ENCODE measurements around the gene LRP1.

Gene LRP1

DNA sequence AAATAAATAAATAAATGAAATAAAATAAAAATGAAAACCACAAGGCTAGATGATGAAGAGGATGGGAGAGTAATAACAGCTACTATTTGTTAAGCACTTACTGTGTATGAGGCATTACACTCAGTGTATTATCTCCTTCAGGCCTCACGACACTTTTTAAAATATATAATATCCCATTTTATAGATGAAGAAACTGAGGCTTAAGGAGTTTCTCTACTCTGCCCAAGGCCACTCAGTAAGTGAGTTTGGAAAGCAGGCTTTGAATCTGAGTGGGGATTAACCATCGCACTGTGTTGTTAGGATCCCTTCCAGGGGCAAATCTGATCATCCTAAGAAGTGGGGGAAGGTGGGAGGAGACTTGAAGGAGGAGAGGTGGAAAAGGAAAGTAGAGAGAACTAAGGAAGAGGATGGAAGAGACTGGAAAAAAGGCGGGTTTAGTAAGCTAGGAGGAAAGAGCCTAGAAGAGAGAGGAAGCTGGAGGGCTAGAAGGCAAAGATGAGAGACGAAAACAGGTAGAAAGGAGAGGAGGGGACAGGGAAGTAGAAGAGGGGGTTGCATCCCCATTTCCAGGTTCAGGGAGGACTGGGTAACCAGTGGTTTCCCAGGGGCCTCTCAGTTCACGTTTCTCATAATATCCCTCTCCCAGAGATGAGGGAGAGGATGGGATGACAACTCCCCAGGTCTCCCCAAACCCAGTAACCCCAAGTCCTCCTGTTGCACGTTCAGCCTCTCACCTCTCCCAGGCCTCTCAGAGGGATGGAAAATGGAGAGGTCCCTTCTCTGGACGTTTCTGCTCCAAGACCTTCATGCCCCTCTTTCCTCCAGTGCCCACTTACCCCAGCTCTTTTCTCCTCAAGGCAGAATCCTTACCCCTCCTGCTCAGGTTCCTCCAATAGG is 18.8 kb upstream of the LRP1 start:
- DNase-seq (ENCODE audit: extremely low spot score): no peak
- TF ChIP-seq LEF1 (IDR thresholded peaks at IDR 0.05; ENCODE audit: borderline replicate concordance) (no peak), PKNOX1 (IDR thresholded peaks at IDR 0.05) (no peak), ZNF384 (IDR thresholded peaks at IDR 0.05) (no peak), HDGF (IDR thresholded peaks at IDR 0.05; ENCODE audit: borderline replicate concordance) (no peak), BHLHE40 (IDR thresholded peaks at IDR 0.05; ENCODE audit: borderline replicate concordance) (no peak), L3MBTL2 (conservative IDR thresholded peaks at IDR 0.05) (no peak), TARDBP (IDR thresholded peaks at IDR 0.05) (no peak), ARNT (IDR thresholded peaks at IDR 0.05) (no peak), SP1 (IDR thresholded peaks at IDR 0.05) (no peak), SUZ12 (IDR thresholded peaks at IDR 0.05) (no peak), CTBP1 (IDR thresholded peaks at IDR 0.05; ENCODE audit: borderline replicate concordance) (no peak), NFRKB (IDR thresholded peaks at IDR 0.05) (no peak)
- POLR2A ChIA-PET: interaction anchor here (1.0 kb wide), 1 partner anchor 357 kb away, joined by 3 read pairs; the partner anchor contains the start of gene PRIM1
- CTCF ChIA-PET: interaction anchor here (0.6 to 3.8 kb wide), 3 partner anchors 11 to 107 kb away, joined by 3 to 17 read pairs (median 5); no protein-coding TSS in a partner anchor

- POLR2A ChIA-PET: interaction anchor here (1.0 to 2.6 kb wide), 16 partner anchors 8 to 385 kb away, joined by 3 to 46 read pairs (median 8); partner anchors contain the start of genes LRP1, NAB2, NACA and NEMP1
- peak; percentile 61 for DNase-seq (ENCODE audit: extremely low spot score)
- CTCF ChIA-PET: interaction anchor here (0.6 to 3.8 kb wide), 14 partner anchors 11 to 474 kb away, joined by 3 to 48 read pairs (median 12); partner anchors contain the start of gene NEMP1
- no peak for TF ChIP-seq ARNT (IDR thresholded peaks at IDR 0.05)
- no peak for TF ChIP-seq LEF1 (IDR thresholded peaks at IDR 0.05; ENCODE audit: borderline replicate concordance)
- no peak for TF ChIP-seq TARDBP (IDR thresholded peaks at IDR 0.05)
- peak; percentile 75 for TF ChIP-seq L3MBTL2 (conservative IDR thresholded peaks at IDR 0.05)
Observed at GRCh38 chr12:57110104-57111030, 17.9 kb upstream of the LRP1 start.

DNA sequence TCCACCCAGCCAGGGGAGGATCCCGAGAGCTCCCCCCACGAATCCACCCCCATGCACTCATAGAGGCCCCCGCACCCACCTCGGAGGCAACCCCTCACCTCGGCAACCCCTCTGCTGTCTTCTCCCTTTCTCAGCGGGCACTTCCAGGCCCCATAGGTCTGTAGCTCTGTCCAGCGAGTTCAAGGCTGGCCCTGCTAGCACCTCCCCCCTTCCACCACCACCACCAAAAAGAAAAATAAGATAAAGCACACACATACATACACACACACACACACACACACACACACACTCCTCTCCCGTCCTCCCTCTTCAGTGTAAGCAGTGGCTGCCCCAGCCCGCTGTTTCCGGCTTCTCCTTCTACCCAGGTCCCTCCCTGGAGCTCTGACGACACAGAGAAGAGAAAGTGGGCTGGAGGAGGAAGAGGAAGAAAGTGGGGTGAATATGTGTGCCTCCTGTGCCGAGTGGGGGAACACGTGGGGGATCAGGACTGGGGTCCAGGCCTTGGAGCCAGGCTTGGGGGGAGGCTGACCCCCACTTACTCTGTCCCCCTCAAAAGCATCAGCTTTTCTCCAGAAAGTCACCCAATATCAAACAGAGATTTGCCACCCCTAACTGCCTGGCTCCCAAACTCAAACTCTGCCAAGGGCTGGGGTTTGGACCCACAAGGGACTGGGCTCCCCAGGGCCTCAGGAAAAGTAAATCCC is 17.1 kb upstream of the LRP1 start, which contains the start of gene STAT6:
Gene STAT6, minus strand, starts transcription at position 332 of the 704 bp plus-strand sequence. CDS start 3,084 bp downstream, outside the sequence.
- CTCF ChIA-PET: interaction anchor here (0.6 to 3.8 kb wide), 23 partner anchors 10 to 475 kb away, joined by 3 to 48 read pairs (median 9); partner anchors contain the start of gene NEMP1
- TF ChIP-seq ELF4 (IDR thresholded peaks at IDR 0.05) (no peak), ZNF384 (IDR thresholded peaks at IDR 0.05) (no peak), LEF1 (IDR thresholded peaks at IDR 0.05; ENCODE audit: borderline replicate concordance) (no peak), HDGF (IDR thresholded peaks at IDR 0.05; ENCODE audit: borderline replicate concordance) (no peak), SP1 (IDR thresholded peaks at IDR 0.05) (no peak), CTBP1 (IDR thresholded peaks at IDR 0.05; ENCODE audit: borderline replicate concordance) (no peak), TARDBP (IDR thresholded peaks at IDR 0.05) (no peak), SUZ12 (IDR thresholded peaks at IDR 0.05) (no peak), PKNOX1 (IDR thresholded peaks at IDR 0.05) (no peak), FOXA1 (IDR thresholded peaks at IDR 0.05) (no peak), FOXM1 (IDR thresholded peaks at IDR 0.05; ENCODE audit: borderline replicate concordance) (no peak), FOXK2 (IDR thresholded peaks at IDR 0.05) (no peak)
- DNase-seq (ENCODE audit: extremely low spot score): peak; percentile 37

GRCh38 chr12:57112492-57113294 is 15.6 kb upstream of the LRP1 start:
- no peak for DNase-seq (ENCODE audit: extremely low spot score)
- ChIA-PET POLR2A (interaction anchor here (1.0 to 2.6 kb wide), 21 partner anchors 9 to 387 kb away, joined by 3 to 46 read pairs (median 6); partner anchors contain the start of genes LRP1, NAB2, NACA and NEMP1), CTCF (interaction anchor here (0.5 to 3.8 kb wide), 31 partner anchors 9 to 476 kb away, joined by 3 to 48 read pairs (median 6); partner anchors contain the start of gene NEMP1)
- TF ChIP-seq BHLHE40 (IDR thresholded peaks at IDR 0.05; ENCODE audit: borderline replicate concordance) (no peak), PKNOX1 (IDR thresholded peaks at IDR 0.05) (no peak), ZNF384 (IDR thresholded peaks at IDR 0.05) (no peak), LEF1 (IDR thresholded peaks at IDR 0.05; ENCODE audit: borderline replicate concordance) (no peak), ELF4 (IDR thresholded peaks at IDR 0.05) (no peak)

More for the DNA sequence above, 17.1 kb upstream of the LRP1 start, which contains the start of gene STAT6:
- POLR2A ChIA-PET: interaction anchor here (0.6 to 2.6 kb wide), 36 partner anchors 9 to 984 kb away, joined by 3 to 46 read pairs (median 5); partner anchors contain the start of genes ESYT1, LRP1, NAB2 and NACA

Measured in HEK293T (cell line).